Activated naive CD4-positive, alpha-beta T cell treated with anti-CD3 and anti-CD28 coated beads, Interleukin-2, amount 10 ng/mL, durations not matched to agents 7 days and 5 days (primary cell): ENCODE results near the gene RPL18.
"Not testable (repeated sequence)": the region's sequence is repeated elsewhere in the genome, so short reads cannot be mapped to it uniquely, and the experiment has no call there.

Experiments used
- CTCF ChIA-PET: fragments of 350-600 bp; sonication (Branson Sonifier 250); formaldehyde crosslinking; loops from one replicate; lab custom pipeline; 2021; ENCODE audit warnings: antibody characterized with exemption; lab: Charles Lee
- DNase-seq: peaks from one replicate; pipeline ENCODE4 v3.0.0-alpha.2; 2020
- H3K27ac Mint-ChIP-seq: one replicate; pipeline ENCODE4 v1.8.0; 2021; ENCODE audit warnings: mild to moderate bottlenecking, moderate library complexity, mixed read lengths
- H3K27me3 Mint-ChIP-seq: one replicate; pipeline ENCODE4 v1.8.0; 2021; ENCODE audit warnings: mild to moderate bottlenecking, mixed read lengths
- H3K36me3 Mint-ChIP-seq: one replicate; pipeline ENCODE4 v1.8.0; 2021; ENCODE audit warnings: mixed read lengths
- H3K4me1 Mint-ChIP-seq: one replicate; pipeline ENCODE4 v1.8.0; 2021; ENCODE audit warnings: mixed read lengths
- H3K4me3 Mint-ChIP-seq: one replicate; pipeline ENCODE4 v1.8.0; 2021; ENCODE audit warnings: mild to moderate bottlenecking, moderate library complexity, mixed read lengths
- H3K9me3 Mint-ChIP-seq: one replicate; pipeline ENCODE4 v1.8.0; 2021; ENCODE audit warnings: mixed read lengths

Gene RPL18

DNA sequence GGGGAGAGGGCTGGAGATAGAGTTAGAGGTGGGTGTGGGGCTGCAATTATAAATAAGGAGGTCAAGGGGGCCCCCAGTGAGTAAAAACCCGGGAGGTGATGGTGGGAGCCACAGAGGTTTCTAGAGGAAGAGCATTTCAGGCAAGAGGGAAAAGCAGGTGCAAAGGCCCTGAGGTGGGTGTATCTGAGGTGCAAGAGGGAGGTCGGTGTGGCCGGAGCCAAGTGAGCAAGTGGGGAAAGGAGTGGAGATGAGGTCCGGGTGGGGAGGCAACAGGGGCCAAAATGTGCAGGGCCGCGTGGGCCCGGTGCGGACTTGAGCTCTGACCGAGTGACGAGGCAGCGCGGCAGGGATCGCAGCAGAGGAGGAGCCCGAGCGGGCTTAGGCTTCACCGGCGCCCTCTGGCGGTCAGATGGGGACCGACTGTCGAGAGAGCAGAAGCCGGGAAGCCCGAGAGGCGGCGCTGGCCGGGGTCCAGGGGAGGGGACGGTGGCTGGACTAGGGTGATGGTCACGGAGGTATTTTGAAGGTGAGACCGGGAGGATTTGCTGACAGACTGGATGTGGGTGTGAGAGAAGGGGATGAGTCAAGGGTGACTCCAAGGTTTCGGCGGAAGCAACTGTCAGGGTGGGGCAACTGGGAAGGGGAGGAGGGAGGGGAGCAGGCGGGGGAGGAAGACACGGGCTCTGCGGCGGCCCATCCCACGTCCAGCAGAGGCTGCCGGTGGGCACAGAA is 30.1 kb downstream of the RPL18 start:
- H3K4me3 Mint-ChIP-seq: peak overlapping the region; percentile 82
- H3K36me3 Mint-ChIP-seq: peaks cover 8% of the 10 kb centered on the region
- CTCF ChIA-PET: interaction anchor here (0.8 to 7.8 kb wide), 12 partner anchors 8 to 275 kb away, joined by 3 to 138 read pairs (median 4); partner anchors contain the start of gene SPACA4
- H3K27ac Mint-ChIP-seq: peak overlapping the region; percentile 89
- no peaks in the 10 kb centered on the region for H3K9me3 Mint-ChIP-seq
- peaks cover 29% of the 10 kb centered on the region for H3K4me1 Mint-ChIP-seq
- peaks cover 43% of the 10 kb centered on the region for H3K27me3 Mint-ChIP-seq
- peak; percentile 92 for DNase-seq

DNA sequence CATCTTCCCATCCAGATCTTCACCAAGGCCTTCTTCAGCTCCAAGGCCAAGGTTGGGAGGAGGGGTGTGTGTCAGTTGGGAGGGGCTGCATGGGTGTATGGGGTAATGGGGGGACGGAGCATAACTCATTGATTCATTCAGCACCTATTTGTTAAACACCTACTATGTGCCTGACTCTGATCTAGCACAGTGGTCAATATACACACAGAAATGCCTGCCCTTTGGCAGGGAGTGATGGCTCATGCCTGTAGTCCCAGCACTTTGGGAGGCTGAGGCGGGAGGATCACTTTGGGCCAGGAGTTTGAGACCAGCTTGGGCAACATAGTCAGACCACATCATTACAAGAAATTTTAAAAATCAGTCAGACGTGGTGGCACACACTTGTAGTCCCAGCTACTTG is 31.6 kb downstream of the RPL18 start:
- Mint-ChIP-seq H3K4me3 (no peak overlapping the region), H3K27ac (no peak overlapping the region), H3K4me1 (peaks cover 23% of the 10 kb centered on the region), H3K9me3 (no peaks in the 10 kb centered on the region), H3K27me3 (peaks cover 37% of the 10 kb centered on the region), H3K36me3 (peaks cover 8% of the 10 kb centered on the region)
- no peak for DNase-seq
- CTCF ChIA-PET: interaction anchor here (5.3 to 7.8 kb wide), 3 partner anchors 21 to 98 kb away, joined by 35 to 138 read pairs (median 78); partner anchors contain the start of gene SPACA4

DNA sequence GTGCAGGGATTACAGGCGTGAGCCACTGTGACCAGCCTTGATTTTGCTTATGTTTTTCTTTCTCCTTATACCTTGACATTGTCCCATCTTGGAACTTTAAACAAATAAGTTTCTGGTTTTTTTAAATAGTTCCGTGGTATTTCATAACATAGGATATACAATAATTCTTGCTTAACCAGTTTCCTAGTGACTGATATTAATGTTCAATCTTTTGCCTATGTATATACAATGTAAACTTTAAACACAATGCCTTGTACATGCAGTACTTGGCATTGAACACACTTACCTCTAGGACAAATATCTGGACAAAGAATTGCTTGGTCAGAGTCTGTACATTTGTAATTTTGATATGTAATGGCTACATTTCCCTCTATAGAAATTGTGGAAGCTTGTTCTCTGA is 36.8 kb downstream of the RPL18 start:
- Mint-ChIP-seq H3K36me3 (peaks cover 2% of the 10 kb centered on the region), H3K27ac (no peak overlapping the region), H3K9me3 (no peaks in the 10 kb centered on the region), H3K4me3 (no peak overlapping the region), H3K4me1 (peaks cover 5% of the 10 kb centered on the region), H3K27me3 (peaks cover 11% of the 10 kb centered on the region)
- DNase-seq: no peak
- CTCF ChIA-PET: interaction anchor here (3.3 to 7.8 kb wide), 2 partner anchors 75 to 268 kb away, joined by 20 to 138 read pairs; no protein-coding TSS in a partner anchor

DNA sequence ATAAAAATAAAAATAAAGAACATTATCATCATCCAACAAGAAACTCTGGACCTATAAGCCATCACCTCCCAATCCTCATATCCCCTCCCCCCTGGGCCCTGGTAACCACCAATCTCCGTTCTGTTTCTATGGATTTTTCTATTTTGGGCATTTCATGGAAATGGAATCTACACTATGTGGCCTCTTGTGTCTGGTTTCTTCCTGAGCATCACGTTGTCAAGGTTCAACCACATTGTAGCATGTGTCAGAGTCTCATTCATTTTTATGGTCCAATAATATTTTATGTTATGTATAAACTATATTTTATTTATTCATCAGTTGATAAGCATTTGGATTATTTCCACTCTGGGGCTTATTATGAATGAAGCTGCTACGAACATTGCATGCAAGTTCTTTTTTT is 40.1 kb downstream of the RPL18 start:
- Mint-ChIP-seq H3K4me3 (no peak overlapping the region), H3K9me3 (no peaks in the 10 kb centered on the region), H3K27ac (no peak overlapping the region), H3K36me3 (no peaks in the 10 kb centered on the region), H3K27me3 (no peaks in the 10 kb centered on the region), H3K4me1 (no peaks in the 10 kb centered on the region)
- no peak for DNase-seq
- CTCF ChIA-PET: no interaction called here

DNA sequence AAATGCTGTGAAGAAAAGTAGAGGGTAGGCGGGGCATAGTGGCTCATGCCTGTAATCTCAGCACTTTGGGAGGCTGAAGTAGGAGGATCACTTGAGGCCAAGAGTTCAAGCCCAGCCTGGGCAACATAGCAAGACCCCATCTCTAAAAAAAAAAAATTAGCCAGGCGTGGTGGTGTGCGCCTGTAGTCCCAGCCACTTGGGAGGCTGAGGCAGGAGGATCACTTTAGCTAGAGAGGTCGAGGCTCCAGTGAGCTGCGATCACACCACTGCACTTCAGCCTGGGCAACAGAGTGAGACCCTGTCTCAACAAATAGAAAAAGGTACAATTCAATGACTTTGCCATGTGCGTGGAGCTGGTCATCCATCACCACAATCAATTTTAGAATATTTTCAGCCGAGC is 41.1 kb downstream of the RPL18 start:
- H3K36me3 Mint-ChIP-seq, H3K4me1 Mint-ChIP-seq, CTCF ChIA-PET: not testable (repeated sequence)

DNA sequence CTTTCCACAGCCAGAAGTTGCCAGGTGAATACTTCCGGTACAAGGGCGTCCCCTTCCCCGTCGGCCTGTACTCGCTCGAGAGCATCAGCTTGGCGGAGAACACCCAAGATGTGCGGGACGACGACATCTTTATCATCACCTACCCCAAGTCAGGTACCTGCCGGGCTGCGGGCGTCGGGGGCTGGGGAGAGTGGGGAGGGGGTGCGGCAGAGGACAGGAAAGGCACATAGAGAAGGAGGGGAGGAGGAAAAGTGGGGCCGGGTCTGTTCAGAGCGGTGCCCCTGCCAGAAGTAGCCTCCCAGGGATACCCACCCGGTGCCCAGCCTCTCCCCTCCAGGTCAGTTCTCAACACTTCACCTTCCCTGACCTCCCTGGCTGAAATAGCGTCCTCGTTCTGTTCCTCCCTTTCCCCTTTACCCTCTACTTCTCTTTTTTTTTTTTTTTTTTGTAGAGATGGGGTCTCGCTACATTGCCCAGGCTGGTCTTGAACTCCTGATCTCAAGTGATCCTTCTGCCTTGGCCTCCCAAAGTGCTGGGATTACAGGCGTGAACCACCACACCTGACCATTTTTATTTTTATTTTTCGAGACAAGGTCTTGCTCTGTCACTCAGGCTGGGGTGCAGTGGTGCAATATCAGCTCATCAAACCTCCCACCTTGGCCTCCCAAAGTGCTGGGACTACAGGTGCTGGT is 42.9 kb downstream of the RPL18 start:
- H3K4me1 Mint-ChIP-seq: no peaks in the 10 kb centered on the region
- H3K9me3 Mint-ChIP-seq: no peaks in the 10 kb centered on the region

More for the DNA sequence above, 41.1 kb downstream of the RPL18 start:
- DNase-seq, H3K4me3 Mint-ChIP-seq, H3K27ac Mint-ChIP-seq, H3K9me3 Mint-ChIP-seq, H3K27me3 Mint-ChIP-seq: not testable (repeated sequence)

DNA sequence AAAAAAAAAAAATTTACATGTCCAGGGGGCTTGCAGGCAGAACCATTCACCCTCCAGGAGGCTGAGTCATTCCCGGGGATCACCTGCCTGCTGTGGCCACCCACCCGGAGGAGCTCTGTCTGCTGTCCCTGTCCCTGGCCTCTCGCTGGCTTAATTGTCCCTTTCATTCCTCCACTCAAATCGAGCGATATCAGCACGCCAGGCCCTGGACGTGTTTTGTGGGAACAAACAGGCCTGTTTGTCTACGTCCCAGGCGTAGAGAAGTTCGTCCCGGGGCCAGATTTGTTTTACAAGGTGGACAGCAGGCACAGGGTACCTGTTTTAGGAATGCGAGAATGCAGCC is 45.8 kb downstream of the RPL18 start:
- H3K27me3 Mint-ChIP-seq: peaks cover 8% of the 10 kb centered on the region
- no peaks in the 10 kb centered on the region for H3K36me3 Mint-ChIP-seq
- H3K9me3 Mint-ChIP-seq: no peaks in the 10 kb centered on the region
- H3K4me1 Mint-ChIP-seq: no peaks in the 10 kb centered on the region
- CTCF ChIA-PET: interaction anchor here (0.7 to 3.7 kb wide), 3 partner anchors 11 to 36 kb away, joined by 4 to 14 read pairs (median 5); no protein-coding TSS in a partner anchor
- no peak overlapping the region for H3K27ac Mint-ChIP-seq
- no peak for DNase-seq
- no peak overlapping the region for H3K4me3 Mint-ChIP-seq

More for the DNA sequence above, 42.9 kb downstream of the RPL18 start:
- Mint-ChIP-seq H3K4me3 (no peak overlapping the region), H3K27me3 (no peaks in the 10 kb centered on the region), H3K36me3 (no peaks in the 10 kb centered on the region), H3K27ac (no peak overlapping the region)
- CTCF ChIA-PET: interaction anchor here (0.9 to 3.7 kb wide), 2 partner anchors 8 to 70 kb away, joined by 3 to 14 read pairs; no protein-coding TSS in a partner anchor
- DNase-seq: no peak

DNA sequence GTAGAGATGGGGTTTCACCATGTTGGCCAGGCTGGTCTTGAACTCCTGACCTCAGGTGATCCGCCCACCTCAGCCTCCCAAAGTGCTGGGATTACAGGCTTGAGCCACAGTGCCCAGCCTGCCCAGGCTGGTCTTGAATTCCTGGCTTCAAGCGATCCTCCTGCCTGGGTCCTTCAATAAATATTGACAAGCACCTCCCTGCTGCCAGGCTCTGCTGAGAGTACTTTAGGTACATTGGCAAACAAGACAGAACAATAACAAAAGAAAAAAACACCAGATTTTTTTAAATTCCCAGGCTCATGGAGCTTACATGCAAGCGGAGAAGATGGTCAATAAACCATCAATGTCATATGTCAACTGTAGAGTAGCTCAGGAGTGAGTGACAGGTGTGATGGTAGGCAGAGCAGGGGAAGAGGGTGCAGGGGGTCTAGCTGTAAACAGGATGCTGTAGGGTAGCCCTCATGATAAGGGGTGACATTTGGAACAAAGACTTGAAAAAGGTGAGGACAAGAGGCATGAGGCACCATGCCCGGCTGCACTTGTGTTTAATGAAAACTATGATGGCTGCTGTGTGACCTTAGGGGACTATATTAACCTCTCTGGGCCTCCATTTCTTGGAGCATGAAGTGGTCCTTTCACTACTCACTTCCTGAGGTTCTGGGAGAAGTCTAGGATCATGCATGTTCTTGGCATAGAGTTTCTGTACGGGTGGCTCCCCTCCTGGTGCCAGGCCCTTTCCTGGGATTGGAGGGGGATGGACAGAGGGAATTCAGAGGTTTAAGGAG is 47.4 kb downstream of the RPL18 start:
- CTCF ChIA-PET: no interaction called here
- Mint-ChIP-seq H3K9me3 (no peaks in the 10 kb centered on the region), H3K27ac (no peak overlapping the region), H3K4me3 (no peak overlapping the region), H3K4me1 (no peaks in the 10 kb centered on the region), H3K36me3 (no peaks in the 10 kb centered on the region), H3K27me3 (peaks cover 21% of the 10 kb centered on the region)
- no peak for DNase-seq

DNA sequence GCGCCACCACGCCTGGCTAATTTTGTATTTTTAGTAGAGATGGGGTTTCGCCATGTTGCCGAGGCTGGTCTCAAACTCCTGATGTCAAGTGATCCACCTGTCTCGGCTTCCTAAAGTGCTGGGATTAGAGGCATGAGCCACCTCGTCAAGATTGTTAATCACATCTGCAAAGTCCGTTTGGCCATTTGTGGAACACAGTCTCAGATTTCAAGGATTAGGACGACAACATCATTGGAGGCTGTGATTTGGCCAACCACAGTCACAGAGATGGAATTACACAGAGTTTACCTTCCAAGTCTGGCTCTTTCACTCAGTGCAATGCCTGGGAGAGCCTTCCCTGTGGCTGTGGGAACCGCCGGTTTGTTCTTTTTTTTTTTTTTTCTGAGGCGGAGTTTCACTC is 49.2 kb downstream of the RPL18 start:
- DNase-seq: no peak
- H3K4me1 Mint-ChIP-seq: no peaks in the 10 kb centered on the region
- CTCF ChIA-PET: no interaction called here
- no peak overlapping the region for H3K27ac Mint-ChIP-seq
- peaks cover 22% of the 10 kb centered on the region for H3K27me3 Mint-ChIP-seq
- H3K36me3 Mint-ChIP-seq: no peaks in the 10 kb centered on the region
- no peak overlapping the region for H3K4me3 Mint-ChIP-seq
- no peaks in the 10 kb centered on the region for H3K9me3 Mint-ChIP-seq

DNA sequence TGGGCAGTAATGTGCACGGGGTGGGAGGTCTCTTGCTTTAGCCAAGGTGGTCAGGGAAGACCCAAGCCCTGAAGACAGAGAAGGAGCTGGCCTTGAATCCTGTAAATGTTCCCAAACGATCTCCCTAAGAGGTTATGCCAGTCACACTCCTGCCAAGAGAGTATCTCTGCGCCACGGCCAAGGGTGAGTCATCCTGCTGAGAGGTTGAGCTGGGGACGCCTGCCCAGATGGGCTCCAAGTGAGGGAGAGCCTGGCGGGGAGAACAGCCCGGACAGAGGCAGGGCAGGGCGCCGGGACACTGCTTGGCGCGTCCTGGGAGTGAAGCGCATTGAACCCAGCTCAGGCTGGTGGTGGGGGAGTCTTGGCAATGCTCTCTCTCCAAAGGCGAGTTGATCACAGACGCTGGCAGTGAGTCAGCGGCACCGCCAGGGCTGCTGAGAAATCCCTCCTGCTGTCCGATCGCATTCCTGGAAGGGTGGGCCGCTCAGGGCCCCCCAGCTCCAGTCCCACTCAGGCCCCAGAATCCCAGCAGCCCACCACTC is 50.6 kb downstream of the RPL18 start:
- CTCF ChIA-PET: interaction anchor here (1.1 to 1.8 kb wide), 2 partner anchors 11 to 16 kb away, joined by 4 to 8 read pairs; no protein-coding TSS in a partner anchor
- no peak overlapping the region for H3K27ac Mint-ChIP-seq
- no peak for DNase-seq
- peaks cover 22% of the 10 kb centered on the region for H3K27me3 Mint-ChIP-seq
- H3K4me3 Mint-ChIP-seq: no peak overlapping the region
- no peaks in the 10 kb centered on the region for H3K4me1 Mint-ChIP-seq
- H3K36me3 Mint-ChIP-seq: no peaks in the 10 kb centered on the region
- H3K9me3 Mint-ChIP-seq: no peaks in the 10 kb centered on the region
